Liver (tissue), 9 donors: ENCODE results near the gene BDKRB2. TPM values are rescaled to one million over a fixed set of nuclear protein-coding genes. Genes with fewer than 3 reads are reported as not detected.

Source experiments
- DNase-seq: peaks from one replicate; pipeline ENCODE4 v3.0.0-alpha.2; 2017; ENCODE audit warnings: low spot score
- H3K27ac ChIP-seq, 2 donors: one replicate each; pipeline ENCODE4 v1.7.0; 2013; ENCODE audit warnings: inconsistent platforms in 2 of 2, low read length in 2 of 2, control low read depth in 1 of 2, low read depth in 1 of 2, mild to moderate bottlenecking in 1 of 2
- H3K27me3 ChIP-seq, 4 donors: one replicate each; pipeline versions ENCODE4 v1.6.1 to v1.7.0; 2013; ENCODE audit warnings: low read length in 3 of 4, inconsistent platforms in 1 of 4, mild to moderate bottlenecking in 1 of 4, moderate library complexity in 1 of 4; ENCODE audit not compliant: control insufficient read depth in 4 of 4, insufficient read depth in 4 of 4
- H3K36me3 ChIP-seq, 4 donors: one replicate each; pipeline versions ENCODE4 v1.6.1 to v1.7.0; 2013; ENCODE audit warnings: low read length in 3 of 4, mild to moderate bottlenecking in 3 of 4, low read depth in 1 of 4, moderate library complexity in 1 of 4; ENCODE audit not compliant: control insufficient read depth in 4 of 4, insufficient read depth in 3 of 4
- H3K4me1 ChIP-seq, 4 donors: one replicate each; pipeline versions ENCODE4 v1.6.1 to v1.7.0; 2013; ENCODE audit warnings: low read length in 3 of 4, mild to moderate bottlenecking in 3 of 4, moderate library complexity in 1 of 4; ENCODE audit not compliant: control insufficient read depth in 4 of 4, insufficient read depth in 4 of 4
- H3K4me3 ChIP-seq, 3 donors: one replicate each; pipeline versions ENCODE4 v1.6.1 to v1.7.0; 2013; ENCODE audit warnings: low read length in 3 of 3, control low read depth in 1 of 3, low read depth in 1 of 3, mild to moderate bottlenecking in 1 of 3
- H3K9ac ChIP-seq, 2 donors: one replicate each; pipeline ENCODE4 v1.7.0; 2013; ENCODE audit warnings: low read length in 2 of 2, mild to moderate bottlenecking in 2 of 2, moderate library complexity in 2 of 2, control low read depth in 1 of 2, low read depth in 1 of 2
- H3K9me3 ChIP-seq, 4 donors: one replicate each; pipeline versions ENCODE4 v1.6.1 to v1.7.0; 2013; ENCODE audit warnings: low read length in 3 of 4; ENCODE audit not compliant: control insufficient read depth in 4 of 4
- EGR1 ChIP-seq, 2 donors: IDR thresholded peaks; 2 replicates each; pipeline ENCODE4 v1.6.1; 2016 to 2018; ENCODE audit warnings: antibody characterized with exemption in 2 of 2, low read depth in 2 of 2
- FOXA1 ChIP-seq: IDR thresholded peaks from 2 replicates; pipeline ENCODE4 v1.6.1; 2016; ENCODE audit warnings: antibody characterized with exemption
- FOXA2 ChIP-seq: IDR thresholded peaks from 2 replicates; pipeline ENCODE4 v1.6.1; 2016; ENCODE audit warnings: antibody characterized with exemption
- GABPA ChIP-seq, 2 donors: IDR thresholded peaks in 1 of 2; conservative IDR thresholded peaks in 1 of 2; 2 replicates each; pipeline ENCODE4 v1.6.1; 2016; ENCODE audit warnings: antibody characterized with exemption in 2 of 2, mild to moderate bottlenecking in 1 of 2, moderate library complexity in 1 of 2
- HNF4A ChIP-seq, 2 donors: conservative IDR thresholded peaks; 2 replicates each; pipeline ENCODE4 v1.6.1; 2016; ENCODE audit warnings: antibody characterized with exemption in 2 of 2, mild to moderate bottlenecking in 2 of 2
- HNF4G ChIP-seq: IDR thresholded peaks from 2 replicates; pipeline ENCODE4 v1.6.1; 2016; ENCODE audit warnings: antibody characterized with exemption
- JUND ChIP-seq, 2 donors: IDR thresholded peaks; 2 replicates each; pipeline ENCODE4 v1.6.1; 2016; ENCODE audit warnings: antibody characterized with exemption in 2 of 2
- NR2F2 ChIP-seq: IDR thresholded peaks from 2 replicates; pipeline ENCODE4 v1.6.1; 2016; ENCODE audit warnings: antibody characterized with exemption
- RAD21 ChIP-seq, 2 donors: IDR thresholded peaks; 2 replicates each; pipeline ENCODE4 v1.6.1; 2016; ENCODE audit warnings: antibody characterized with exemption in 2 of 2, mild to moderate bottlenecking in 2 of 2
- RXRA ChIP-seq, 2 donors: IDR thresholded peaks; 2 replicates each; pipeline ENCODE4 v1.6.1; 2017 to 2018; ENCODE audit warnings: antibody characterized with exemption in 2 of 2, mild to moderate bottlenecking in 1 of 2
- SP1 ChIP-seq: IDR thresholded peaks from 2 replicates; pipeline ENCODE4 v1.6.1; 2018; ENCODE audit warnings: antibody characterized with exemption, mild to moderate bottlenecking
- YY1 ChIP-seq: IDR thresholded peaks from 2 replicates; pipeline ENCODE4 v1.6.1; 2016; ENCODE audit warnings: antibody characterized with exemption, mild to moderate bottlenecking
- WGBS: extraction: QIAGEN DNeasy Blood & Tissue Kit; methylation state at CpG from one replicate; pipeline ENCODE4 v1.1.7; 2013; 5-methylcytosine and 5-hydroxymethylcytosine counted together
- polyA plus RNA-seq, 2 donors: library from polyadenylated mRNA; stranded (reverse) in 1 of 2; unstranded in 1 of 2; fragments of 200-250 nt in 1 of 2; fragments of >200 nt in 1 of 2; fragmentation: Nextera tagmentation in 1 of 2; extraction: Ambion mirVana in 1 of 2; gene quantifications; one replicate each; pipeline versions ENCODE4 v1.2.1 to v1.2.3, GENCODE V29; 2013 to 2015
- total RNA-seq, 2 donors: library from RNA; depleted of rRNA; stranded (reverse); fragments of >200 nt; gene quantifications; one replicate each; pipeline ENCODE4 v1.2.3, GENCODE V29; 2014
- TF ChIP-seq, protein P1 (sequence below): fragments of 150-350 bp; IDR thresholded peaks from 2 replicates; pipeline ENCODE4 v1.5.1; 2017; ENCODE audit warnings: improper control_type of control experiment, low read depth, low read length; ENCODE audit not compliant: missing input control
- TF ChIP-seq, protein P2 (sequence below): IDR thresholded peaks from 2 replicates; pipeline ENCODE4 v1.6.1; 2016; ENCODE audit warnings: antibody characterized with exemption
- TF ChIP-seq, protein P3 (sequence below): IDR thresholded peaks from 2 replicates; pipeline ENCODE4 v1.6.1; 2016; ENCODE audit warnings: antibody characterized with exemption
- TF ChIP-seq, protein P4 (sequence below): IDR thresholded peaks from 2 replicates; pipeline ENCODE4 v1.6.1; 2016; ENCODE audit warnings: antibody characterized with exemption
- donor health status: healthy.
- donor health status: healthy.
- donor health status: healthy.
- donor health status: healthy.
- donor health status: healthy.

BDKRB2 gene
- total and polyA plus RNA-seq, 4 donors: 0.10 to 0.25 (median 0.17) TPM

DNA sequence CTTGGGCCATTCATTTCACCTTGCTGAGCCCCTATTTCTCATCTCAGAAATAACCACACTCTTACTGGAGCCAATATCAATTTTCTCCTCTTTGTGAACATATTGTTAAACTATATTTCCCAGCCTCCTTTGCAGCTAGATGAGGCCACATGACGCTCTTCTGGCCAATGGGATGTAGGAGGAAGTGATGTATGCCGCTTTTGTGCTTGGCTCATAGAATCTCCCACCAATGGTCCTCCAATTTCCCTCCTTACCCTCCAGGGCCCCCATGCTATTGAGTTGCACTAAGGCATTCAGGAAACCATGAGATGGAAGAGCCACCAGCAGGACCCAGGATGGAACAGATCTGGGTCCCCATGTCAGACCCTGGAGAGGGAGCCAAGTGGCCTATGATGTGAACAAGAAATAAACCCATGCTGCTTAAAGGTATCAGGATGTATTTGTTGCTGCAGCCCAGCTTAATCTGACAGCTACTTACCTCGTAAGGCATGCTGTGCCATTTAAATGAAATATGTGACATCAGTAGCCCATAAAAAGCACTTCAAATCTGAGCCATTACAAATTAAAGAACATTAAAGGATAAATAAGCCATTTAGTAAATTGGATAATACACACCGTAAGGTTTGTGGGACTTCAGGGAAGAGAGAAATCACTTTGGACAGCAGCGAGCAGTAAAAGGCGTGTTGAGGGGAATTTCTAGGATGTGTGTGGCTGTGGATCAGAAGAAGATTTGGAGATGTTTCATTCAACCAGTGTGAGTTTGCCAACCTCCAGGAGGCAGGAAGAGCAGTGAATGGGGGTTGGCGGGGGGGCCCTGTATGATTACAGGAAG is 24.4 kb upstream of the BDKRB2 start:
- H3K9ac ChIP-seq: no peak overlapping the region
- H3K9me3 ChIP-seq: no peaks in the 10 kb centered on the region
- no peaks in the 10 kb centered on the region for H3K36me3 ChIP-seq
- peaks cover 0 to 5% (median 0%) of the 10 kb centered on the region in 4 donors for H3K27me3 ChIP-seq
- 85% methylated on average over 7 of the region's 7 CpGs for WGBS
- DNase-seq: no peak
- no peaks in the 10 kb centered on the region for H3K4me1 ChIP-seq
- TF ChIP-seq EGR1 (IDR thresholded peaks at IDR 0.05; ENCODE audit: low read depth in 2 of 2) (no peak), RXRA (IDR thresholded peaks at IDR 0.05) (no peak), NR2F2 (no peak), HNF4G (no peak), YY1 (no peak), HNF4A (conservative IDR thresholded peaks at IDR 0.05) (no peak), FOXA2 (no peak), FOXA1 (no peak), GABPA (IDR thresholded peaks at IDR 0.05 in 1 of 2, conservative IDR thresholded peaks at IDR 0.05 in 1 of 2) (no peak)
- TF ChIP-seq, protein P1, sequence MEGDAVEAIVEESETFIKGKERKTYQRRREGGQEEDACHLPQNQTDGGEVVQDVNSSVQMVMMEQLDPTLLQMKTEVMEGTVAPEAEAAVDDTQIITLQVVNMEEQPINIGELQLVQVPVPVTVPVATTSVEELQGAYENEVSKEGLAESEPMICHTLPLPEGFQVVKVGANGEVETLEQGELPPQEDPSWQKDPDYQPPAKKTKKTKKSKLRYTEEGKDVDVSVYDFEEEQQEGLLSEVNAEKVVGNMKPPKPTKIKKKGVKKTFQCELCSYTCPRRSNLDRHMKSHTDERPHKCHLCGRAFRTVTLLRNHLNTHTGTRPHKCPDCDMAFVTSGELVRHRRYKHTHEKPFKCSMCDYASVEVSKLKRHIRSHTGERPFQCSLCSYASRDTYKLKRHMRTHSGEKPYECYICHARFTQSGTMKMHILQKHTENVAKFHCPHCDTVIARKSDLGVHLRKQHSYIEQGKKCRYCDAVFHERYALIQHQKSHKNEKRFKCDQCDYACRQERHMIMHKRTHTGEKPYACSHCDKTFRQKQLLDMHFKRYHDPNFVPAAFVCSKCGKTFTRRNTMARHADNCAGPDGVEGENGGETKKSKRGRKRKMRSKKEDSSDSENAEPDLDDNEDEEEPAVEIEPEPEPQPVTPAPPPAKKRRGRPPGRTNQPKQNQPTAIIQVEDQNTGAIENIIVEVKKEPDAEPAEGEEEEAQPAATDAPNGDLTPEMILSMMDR: no peak
- TF ChIP-seq, protein P2, sequence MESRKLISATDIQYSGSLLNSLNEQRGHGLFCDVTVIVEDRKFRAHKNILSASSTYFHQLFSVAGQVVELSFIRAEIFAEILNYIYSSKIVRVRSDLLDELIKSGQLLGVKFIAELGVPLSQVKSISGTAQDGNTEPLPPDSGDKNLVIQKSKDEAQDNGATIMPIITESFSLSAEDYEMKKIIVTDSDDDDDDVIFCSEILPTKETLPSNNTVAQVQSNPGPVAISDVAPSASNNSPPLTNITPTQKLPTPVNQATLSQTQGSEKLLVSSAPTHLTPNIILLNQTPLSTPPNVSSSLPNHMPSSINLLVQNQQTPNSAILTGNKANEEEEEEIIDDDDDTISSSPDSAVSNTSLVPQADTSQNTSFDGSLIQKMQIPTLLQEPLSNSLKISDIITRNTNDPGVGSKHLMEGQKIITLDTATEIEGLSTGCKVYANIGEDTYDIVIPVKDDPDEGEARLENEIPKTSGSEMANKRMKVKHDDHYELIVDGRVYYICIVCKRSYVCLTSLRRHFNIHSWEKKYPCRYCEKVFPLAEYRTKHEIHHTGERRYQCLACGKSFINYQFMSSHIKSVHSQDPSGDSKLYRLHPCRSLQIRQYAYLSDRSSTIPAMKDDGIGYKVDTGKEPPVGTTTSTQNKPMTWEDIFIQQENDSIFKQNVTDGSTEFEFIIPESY: no peak
- TF ChIP-seq, protein P3, sequence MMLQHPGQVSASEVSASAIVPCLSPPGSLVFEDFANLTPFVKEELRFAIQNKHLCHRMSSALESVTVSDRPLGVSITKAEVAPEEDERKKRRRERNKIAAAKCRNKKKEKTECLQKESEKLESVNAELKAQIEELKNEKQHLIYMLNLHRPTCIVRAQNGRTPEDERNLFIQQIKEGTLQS: no peak
- no peak overlapping the region for H3K27ac ChIP-seq
- H3K4me3 ChIP-seq: no peak overlapping the region

DNA sequence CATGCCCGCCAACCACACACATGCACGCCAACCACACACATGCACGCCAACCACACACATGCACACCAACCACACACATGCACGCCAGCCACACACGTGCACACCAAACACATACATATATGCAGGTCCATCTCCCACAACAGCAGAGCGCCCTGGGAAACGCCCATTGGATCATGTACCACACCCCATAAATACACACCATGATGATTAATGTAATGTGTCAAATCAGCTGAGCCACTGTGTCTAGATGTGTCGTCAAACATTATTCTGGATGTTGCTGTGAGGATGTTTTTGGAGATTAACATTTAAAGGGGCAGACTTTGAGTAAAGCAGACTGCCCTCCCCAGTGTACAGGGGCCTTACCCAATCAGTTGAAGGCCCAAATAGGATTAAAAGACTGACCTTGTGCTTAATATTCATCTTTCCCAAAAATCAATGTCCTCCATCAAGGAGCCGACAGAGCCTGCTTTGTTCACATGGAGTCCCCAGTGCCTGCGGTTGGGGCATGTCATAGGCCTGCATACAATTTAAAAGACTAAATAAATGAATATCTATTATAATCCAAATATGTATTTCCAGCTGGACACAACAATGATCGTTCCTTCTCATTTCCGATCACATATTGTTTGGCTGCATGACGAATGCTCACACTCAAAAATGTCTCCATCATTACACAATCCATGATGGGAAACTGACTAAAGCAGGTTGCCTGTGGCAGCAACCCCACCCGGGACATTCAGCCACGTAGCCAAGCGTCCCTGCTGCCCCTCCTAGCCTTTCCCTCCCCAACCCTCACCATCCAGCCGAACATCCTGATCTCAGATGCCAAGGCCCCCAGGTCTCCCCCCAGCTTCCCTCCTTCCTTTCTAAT is 23.2 kb upstream of the BDKRB2 start:
- Histone ChIP-seq H3K4me1 (no peaks in the 10 kb centered on the region), H3K36me3 (no peaks in the 10 kb centered on the region), H3K9me3 (no peaks in the 10 kb centered on the region), H3K27ac (no peak overlapping the region), H3K4me3 (no peak overlapping the region), H3K9ac (no peak overlapping the region), H3K27me3 (peaks cover 0 to 5% (median 0%) of the 10 kb centered on the region in 4 donors)
- TF ChIP-seq, protein P2: no peak
- TF ChIP-seq, protein P3: no peak
- TF ChIP-seq JUND (IDR thresholded peaks at IDR 0.05) (no peak), RAD21 (IDR thresholded peaks at IDR 0.05) (no peak), FOXA2 (no peak), FOXA1 (no peak), NR2F2 (no peak), RXRA (IDR thresholded peaks at IDR 0.05) (no peak), SP1 (no peak), EGR1 (IDR thresholded peaks at IDR 0.05; ENCODE audit: low read depth in 2 of 2) (no peak)
- TF ChIP-seq, protein P4, sequence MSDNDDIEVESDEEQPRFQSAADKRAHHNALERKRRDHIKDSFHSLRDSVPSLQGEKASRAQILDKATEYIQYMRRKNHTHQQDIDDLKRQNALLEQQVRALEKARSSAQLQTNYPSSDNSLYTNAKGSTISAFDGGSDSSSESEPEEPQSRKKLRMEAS: no peak
- 87% methylated on average over 17 of the region's 17 CpGs for WGBS
- DNase-seq: no peak
